Measurements from ENCODE around the gene CHRNB1.
A peak's percentile ranks its signal among the peaks of the same experiment; 100 is the strongest.

DNA sequence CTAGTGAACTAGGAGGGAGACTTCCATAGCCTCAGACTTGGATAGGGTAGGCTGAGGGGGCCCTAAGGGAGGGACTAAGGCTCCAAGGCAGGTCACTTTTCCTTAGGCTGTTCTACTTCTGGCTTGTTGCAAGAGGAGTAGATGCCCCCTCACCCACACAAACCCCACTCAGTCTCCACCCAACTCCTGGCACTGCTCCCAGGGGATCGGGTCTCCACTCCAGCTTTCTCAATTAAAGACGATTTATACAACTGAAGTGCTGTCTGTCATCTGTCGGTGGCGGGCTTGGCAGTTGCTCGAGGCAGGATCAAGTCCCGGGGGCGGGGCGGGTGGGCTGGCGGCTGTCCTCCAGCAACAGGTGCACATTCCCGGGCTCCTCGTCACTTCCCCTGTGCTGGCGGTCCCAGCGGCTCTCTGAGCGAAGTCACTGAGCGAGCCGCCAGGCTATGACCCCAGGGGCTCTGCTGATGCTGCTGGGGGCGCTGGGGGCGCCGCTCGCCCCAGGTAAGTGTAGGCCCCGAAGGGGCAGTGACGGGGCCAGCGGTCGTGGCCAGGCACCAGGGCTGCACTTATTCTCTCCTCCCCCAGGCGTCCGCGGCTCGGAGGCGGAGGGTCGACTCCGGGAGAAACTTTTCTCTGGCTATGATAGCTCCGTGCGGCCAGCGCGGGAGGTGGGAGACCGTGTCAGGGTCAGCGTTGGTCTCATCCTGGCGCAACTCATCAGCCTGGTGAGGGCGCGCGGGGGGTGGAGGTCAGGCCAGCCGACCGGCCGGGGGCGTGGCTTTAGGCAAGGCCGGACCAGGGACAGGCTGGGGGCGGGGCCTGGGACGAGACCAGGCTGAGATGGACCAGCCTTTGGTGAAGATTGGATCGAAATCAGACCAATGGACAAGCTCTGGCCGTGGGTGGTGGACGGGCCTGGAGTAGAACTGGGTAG lies at the start of gene CHRNB1:
- TF ChIP-seq, protein P1, sequence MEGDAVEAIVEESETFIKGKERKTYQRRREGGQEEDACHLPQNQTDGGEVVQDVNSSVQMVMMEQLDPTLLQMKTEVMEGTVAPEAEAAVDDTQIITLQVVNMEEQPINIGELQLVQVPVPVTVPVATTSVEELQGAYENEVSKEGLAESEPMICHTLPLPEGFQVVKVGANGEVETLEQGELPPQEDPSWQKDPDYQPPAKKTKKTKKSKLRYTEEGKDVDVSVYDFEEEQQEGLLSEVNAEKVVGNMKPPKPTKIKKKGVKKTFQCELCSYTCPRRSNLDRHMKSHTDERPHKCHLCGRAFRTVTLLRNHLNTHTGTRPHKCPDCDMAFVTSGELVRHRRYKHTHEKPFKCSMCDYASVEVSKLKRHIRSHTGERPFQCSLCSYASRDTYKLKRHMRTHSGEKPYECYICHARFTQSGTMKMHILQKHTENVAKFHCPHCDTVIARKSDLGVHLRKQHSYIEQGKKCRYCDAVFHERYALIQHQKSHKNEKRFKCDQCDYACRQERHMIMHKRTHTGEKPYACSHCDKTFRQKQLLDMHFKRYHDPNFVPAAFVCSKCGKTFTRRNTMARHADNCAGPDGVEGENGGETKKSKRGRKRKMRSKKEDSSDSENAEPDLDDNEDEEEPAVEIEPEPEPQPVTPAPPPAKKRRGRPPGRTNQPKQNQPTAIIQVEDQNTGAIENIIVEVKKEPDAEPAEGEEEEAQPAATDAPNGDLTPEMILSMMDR (IDR thresholded peaks at IDR 0.05), result peak in 3 of 6 experiments; percentile 22 to 40 (median 33)
- peak; percentile 33 to 66 for TF ChIP-seq POLR2A (IDR thresholded peaks at IDR 0.05)

Measured in adrenal gland (tissue), 5 donors.